ENCODE data around the gene KIAA1755.

Gene KIAA1755

GRCh38 chr20:38219006-38219950, 41.3 kb downstream of the KIAA1755 start:
- DNase-seq (ENCODE audit: low read depth in 2 of 2): no peak

DNA sequence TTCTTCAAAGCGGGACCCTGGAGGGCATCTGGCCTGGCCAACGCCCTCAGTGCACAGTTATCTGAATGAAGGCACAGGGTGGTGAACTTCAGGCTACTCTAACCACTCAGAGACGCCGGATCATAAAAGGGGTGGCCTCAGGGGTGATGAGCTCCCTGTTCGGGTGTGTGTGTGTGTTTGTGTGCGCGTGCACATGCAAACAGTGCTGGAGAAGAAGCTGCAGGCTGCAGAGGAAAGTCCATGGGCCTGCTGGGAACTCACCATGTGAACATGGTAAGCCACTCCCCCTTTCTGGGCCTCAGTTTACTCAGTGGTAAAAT, 42.0 kb downstream of the KIAA1755 start:
- DNase-seq (ENCODE audit: low read depth in 2 of 2): no peak

DNA sequence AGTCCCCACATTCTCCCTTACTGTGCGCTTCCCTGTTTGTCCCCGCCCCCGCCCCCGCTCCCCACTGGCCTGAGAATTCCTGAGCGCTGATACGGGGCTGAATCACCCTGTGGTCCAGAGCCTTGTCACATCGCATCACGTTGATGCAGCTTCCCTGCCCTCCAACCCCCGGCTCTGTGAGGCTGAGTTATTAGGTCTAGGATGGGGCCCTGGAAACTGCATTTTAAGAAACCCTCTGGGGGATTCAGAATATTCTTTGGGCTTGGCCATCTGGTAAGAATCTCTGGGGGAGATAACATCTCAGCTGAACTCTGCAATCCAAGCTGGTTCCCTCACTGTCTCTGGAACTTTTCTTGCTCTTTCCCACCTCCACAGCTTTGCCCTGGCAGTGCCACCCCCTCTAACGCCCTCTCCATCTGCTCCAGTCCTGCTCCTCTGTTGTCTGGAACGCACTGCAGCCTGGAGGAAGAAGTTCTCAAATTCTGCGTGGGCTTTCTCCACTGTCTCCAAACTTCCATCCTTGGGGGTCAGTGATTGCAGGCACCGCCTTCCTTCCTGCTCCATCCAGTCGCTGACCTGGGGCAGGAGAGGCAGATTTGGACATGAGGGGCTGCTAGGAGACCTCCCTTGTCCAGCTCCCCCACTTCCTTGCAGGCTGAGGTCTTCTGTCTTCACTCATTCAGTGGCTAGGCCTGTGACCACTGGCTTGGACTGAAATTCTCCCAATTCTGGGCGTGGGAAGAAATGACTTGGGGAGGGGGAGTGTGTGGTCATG, 42.6 kb downstream of the KIAA1755 start:
- no peak for DNase-seq (ENCODE audit: low read depth in 2 of 2)

DNA sequence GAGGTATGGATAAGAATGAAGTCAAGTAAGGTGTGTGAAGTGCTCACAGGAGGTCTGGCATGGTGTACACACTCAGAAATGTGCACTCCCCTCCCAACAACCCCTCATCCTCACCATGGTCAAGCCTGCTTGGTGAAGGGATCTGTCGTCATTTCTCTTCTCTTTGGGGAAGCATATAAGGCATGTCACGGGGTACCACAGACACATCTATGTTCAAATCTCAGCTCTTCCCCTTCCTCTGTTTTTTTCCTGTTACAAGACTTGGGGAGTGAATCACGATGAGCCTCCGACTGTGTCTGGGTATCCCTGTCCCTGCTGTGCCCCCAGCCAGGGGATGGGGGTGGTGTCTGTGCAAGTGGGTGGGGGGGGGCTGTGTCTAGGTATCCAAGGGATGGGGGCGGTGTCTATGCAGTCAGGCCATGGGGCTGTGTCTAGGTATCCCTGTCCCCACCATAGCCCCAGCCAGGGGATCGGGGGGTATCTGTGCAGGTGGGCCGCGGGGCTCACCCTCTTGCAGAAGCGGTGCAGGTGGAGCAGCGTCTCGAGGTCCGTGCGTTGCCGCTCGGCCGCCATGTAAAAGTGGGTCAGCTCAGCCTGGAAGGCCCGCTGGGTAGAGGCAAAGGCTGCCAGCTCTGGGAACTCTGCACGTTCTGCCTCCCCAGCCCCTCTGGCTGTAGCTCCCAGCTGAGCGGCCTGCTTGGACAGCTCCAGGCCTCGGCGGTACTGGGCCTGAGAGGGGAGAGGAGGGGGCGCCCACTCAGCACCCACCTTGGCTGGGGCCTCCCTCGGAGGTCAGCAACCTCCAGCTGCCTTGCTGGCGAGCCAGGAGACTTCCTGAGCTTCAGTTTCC, 43.6 kb downstream of the KIAA1755 start:
- no peak for DNase-seq (ENCODE audit: low read depth in 2 of 2)

GRCh38 chr20:38216201-38216600, 44.3 kb downstream of the KIAA1755 start:
- no peak for DNase-seq (ENCODE audit: low read depth in 2 of 2)

DNA sequence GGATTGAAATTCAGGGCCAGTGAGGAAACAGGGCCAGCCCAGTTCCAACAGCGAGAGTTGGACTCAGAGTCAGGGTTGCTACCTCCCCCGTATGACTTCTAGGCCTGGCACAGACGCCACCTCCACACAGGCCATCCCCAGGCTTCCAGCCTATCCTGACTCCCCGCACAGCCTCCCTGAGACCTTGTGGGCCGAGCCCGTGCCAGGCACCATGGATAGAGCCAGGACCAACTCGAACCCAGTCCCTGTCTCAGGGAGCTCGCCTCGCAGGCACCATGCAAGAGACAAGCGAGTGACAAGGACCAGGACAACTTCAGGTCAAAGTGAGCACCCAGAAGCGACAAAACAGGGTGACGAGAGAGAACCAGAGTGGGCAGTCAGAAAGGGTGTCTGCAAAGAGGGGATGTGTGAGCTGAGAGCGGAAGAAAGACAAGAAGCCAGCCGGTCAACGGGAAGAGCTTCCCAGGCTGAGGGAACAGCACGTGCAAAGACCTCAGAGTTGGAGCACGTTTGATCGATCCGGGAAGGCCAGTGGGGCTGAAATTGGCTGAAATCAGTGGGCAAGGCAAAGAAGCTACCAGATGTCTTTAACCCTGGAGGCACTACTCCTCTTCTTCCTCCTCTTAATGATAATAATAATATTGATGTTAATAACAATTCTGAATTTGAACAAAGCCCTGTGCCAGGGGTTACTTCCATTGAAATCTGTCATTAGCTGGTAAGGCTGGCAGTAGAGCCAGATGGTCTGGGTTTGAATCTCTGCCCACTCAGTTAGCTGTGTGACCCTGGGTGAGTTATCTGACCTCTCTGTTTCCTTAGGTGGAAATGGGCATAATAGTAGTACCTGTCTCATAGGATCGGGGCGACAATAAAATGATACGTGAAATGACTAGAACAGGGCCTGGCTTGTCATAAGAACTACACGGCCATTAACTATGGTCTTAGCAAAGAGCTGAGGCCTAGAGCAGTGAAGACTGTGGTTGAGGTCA, 45.0 kb downstream of the KIAA1755 start:
- DNase-seq (ENCODE audit: low read depth in 2 of 2): no peak

GRCh38 chr20:38214256-38215193, 46.0 kb downstream of the KIAA1755 start:
- DNase-seq (ENCODE audit: low read depth in 2 of 2): no peak

GRCh38 chr20:38213607-38213940, 47.0 kb downstream of the KIAA1755 start:
- no peak for DNase-seq (ENCODE audit: low read depth in 2 of 2)

GRCh38 chr20:38212806-38213606, 47.5 kb downstream of the KIAA1755 start:
- no peak for DNase-seq (ENCODE audit: low read depth in 2 of 2)

GRCh38 chr20:38211200-38212097, 49.1 kb downstream of the KIAA1755 start:
- DNase-seq (ENCODE audit: low read depth in 2 of 2): no peak

- DNase-seq (ENCODE audit: low read depth in 2 of 2): no peak
These were observed 49.8 kb downstream of the KIAA1755 start for GRCh38 chr20:38210741-38211140.

DNA sequence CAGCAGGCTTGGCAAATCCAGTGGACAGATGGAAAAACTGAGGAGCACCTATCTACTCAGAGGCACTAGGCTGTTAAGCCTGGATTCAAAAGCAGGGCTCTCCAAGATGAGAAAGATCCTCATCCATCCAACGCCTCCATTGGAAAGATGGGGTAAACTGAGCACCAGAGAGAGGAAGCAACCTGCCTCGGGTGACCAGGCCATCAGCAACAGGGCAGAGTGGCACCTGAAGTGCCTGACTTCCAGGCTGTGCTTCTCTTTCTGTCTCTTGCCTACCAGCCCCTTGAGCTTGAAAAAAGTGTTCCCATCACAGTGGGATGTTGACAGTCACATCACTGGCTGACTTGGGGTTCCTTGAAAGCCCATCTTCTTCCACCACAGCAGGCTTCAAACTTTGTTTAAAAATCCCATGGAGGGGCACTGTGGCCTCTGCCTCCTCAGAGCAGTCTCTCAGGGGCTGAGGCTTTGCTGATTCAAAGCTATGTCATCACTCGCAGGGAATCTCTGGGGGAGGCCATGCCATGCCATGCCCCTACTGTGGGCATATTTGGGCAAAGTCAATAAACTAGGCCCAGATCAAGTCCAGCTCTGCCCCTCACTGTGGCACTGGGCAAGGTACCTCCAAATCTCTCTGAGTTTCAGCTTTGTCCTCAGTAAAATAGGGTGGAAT, 50.7 kb downstream of the KIAA1755 start:
- no peak for DNase-seq (ENCODE audit: low read depth in 2 of 2)

- DNase-seq (ENCODE audit: low read depth in 2 of 2): no peak
These were observed 51.4 kb downstream of the KIAA1755 start for GRCh38 chr20:38209054-38209675.

- no peak for DNase-seq (ENCODE audit: low read depth in 2 of 2)
These were observed 52.0 kb downstream of the KIAA1755 start for GRCh38 chr20:38208523-38208922.

GRCh38 chr20:38208088-38208487, 52.4 kb downstream of the KIAA1755 start:
- no peak for DNase-seq (ENCODE audit: low read depth in 2 of 2)

- DNase-seq (ENCODE audit: low read depth in 2 of 2): no peak
These were observed 52.9 kb downstream of the KIAA1755 start for GRCh38 chr20:38207621-38208020.

- DNase-seq (ENCODE audit: low read depth in 2 of 2): no peak
These were observed 55.5 kb downstream of the KIAA1755 start for GRCh38 chr20:38205001-38205400.
